ENCODE data around the gene VSIG10L. TPM values are rescaled to one million over a fixed set of nuclear protein-coding genes. Genes with fewer than 3 reads are reported as not detected.

Gene VSIG10L
- total RNA-seq, 1 donor from 2014 or later = 2.5 TPM

- no peak for DNase-seq
These were observed 24.0 kb downstream of the VSIG10L start for GRCh38 chr19:51317968-51318367.

GRCh38 chr19:51317376-51317775, 24.6 kb downstream of the VSIG10L start:
- no peak for DNase-seq

- DNase-seq = no peak
These were observed 25.3 kb downstream of the VSIG10L start for GRCh38 chr19:51316688-51317087.

GRCh38 chr19:51311351-51312257, 30.3 kb downstream of the VSIG10L start, which contains the start of gene IGLON5:
IGLON5 (plus strand) TSS chr19:51311644; CDS start chr19:51311848, 204 bp downstream.
- peak; percentile 29 for DNase-seq

DNA sequence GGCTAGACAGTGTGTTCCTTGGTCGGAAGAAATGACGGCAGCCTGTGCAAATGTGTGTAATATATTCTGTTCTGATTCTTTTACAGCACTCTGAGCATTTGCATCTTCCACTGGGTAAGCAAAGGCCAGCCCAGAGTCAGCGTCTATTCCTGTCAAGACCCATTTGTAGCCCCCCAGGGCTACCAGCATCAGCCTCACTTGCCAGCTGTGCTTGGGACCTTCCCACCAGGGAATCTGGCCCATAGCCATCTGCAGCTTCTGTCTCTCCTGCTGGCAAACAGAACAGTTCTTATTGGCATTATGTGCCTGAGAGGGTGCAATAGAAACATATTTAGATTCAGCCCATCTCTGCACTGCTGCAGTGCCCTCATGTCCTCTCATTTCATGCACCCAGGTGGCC, 36.5 kb downstream of the VSIG10L start:
- DNase-seq = no peak

DNA sequence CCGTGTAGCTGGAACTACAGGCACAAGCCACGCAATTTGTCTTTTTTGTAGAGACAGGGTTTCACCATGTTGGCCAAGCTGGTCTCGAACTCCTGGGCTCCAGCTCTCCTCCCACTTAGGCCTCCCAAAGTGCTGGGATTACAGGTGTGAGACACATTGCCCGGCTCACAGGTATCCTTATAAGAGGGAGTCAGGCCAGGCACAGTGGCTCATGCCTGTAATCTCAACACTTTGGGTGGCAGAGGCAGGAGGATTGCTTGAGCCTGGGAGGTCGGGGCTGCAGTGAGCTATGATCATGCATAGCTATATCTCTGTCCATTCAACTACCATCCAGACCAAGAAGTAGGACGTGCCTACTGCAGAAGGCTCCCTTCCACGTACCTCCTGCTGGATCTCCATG, 40.7 kb downstream of the VSIG10L start:
- no peak for DNase-seq

- DNase-seq = no peak
These were observed 44.5 kb downstream of the VSIG10L start for GRCh38 chr19:51297406-51297805.

DNA sequence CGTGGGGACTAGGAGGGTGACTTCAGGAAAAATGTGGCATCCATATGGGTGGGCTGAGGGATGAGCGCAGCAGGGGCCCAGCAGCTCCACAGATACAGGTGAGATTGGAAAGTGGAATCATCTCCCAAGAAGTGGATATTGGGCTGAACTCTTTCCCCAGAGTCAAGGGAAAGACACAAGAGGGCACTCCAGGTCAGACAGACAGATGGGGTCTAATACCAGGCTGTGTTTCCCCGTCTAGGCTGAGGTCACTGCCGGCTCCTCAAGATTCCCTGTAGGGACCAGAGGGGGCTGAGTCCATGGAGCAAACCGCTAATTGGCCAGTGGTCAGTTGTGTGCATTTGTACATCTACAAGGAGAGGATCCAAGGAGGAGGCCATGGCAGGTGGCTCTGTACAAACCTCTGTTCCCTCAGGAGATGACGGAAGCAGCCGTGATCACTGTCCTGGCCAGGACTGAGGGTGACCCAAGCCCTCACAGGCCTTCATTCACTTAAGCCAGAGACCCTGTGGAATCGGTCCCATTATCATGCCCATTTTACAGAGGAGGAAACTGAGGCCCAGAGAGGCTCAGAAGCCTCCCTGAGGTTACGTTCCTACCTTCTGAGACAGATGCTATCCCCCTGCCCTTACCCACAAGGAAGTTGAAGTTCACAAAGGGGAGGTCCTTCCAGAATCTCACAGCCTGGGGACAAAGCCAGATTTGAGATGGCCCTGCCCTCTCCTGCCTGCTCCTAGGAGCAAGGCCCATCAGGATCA, 45.4 kb downstream of the VSIG10L start:
- no peak for DNase-seq

DNA sequence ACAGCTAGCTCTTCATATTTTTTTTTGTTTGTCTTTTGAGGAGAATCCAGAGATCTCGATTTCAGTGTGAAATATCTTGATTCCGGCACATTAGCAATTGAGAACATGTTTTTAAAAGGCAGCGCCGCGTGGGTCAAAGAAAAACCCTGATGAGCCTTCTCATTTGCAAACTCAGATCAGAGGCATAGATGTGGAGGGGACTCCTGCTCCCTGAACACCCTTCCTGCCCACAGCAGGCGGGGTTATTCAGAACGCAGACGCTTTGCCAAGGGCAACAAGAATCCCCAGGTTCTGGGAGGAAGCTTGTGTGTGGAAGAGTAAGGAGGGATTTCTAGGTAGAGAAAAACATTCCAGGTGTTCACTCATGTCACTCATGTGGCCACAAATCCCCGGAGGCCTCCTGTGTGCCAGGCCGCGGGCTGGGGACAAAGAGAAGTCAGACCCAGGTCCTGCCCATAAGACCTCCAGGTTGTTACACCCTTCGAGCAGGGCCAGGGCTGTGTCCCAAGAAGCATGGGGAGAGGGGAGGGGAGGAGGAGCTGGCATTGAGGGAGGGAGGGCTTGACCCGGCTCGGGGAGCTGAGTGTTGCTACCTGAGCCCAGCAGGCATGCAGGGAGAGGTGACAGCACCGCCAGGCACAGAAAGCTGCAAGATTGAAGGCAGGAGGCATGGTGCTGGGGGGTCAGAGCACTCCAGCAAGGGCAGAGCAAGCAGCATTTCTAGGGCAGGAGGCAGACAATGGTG, 46.4 kb downstream of the VSIG10L start:
- no peak for DNase-seq

GRCh38 chr19:51294977-51295375, 47.0 kb downstream of the VSIG10L start:
- DNase-seq = no peak

DNA sequence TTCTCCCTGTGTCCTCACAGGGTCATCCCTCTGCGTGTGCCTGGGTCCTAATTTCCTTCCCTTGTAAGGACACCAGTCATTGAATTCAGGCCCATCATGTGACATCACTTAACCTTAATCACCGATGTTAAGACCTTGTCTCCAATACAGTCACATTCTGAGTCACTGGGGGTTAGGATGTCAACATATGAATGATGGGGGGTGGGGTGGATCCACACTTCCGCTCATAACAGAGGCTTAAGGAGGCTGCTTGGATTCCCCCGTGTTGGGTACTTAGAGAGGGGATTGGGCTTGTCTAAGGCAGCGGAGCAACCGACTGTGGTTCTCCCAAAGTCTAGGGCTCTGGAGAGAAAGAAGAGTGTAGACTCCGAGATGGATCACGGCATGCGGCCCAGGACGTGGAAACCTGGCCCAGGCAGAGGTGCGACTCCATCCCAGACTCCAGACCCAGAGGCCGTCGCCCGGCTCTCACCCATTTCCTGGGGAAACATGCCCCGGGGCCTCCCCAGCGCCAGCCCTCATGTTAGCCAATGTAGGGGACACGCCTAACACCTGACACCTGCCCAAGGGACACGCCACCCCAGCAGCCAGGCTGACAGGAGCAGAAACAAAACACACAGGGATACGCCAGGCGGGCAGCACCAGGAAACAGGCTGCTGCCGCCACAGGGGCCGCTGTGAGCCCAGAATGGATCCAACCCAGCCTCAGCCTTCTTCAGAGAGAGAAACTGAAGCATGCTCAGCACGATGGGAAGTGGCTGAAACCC, 47.5 kb downstream of the VSIG10L start:
- DNase-seq = no peak

GRCh38 chr19:51293571-51294210, 48.2 kb downstream of the VSIG10L start:
- no peak for DNase-seq

- DNase-seq = peak; percentile 45
These were observed 49.0 kb downstream of the VSIG10L start for GRCh38 chr19:51292971-51293370.

DNA sequence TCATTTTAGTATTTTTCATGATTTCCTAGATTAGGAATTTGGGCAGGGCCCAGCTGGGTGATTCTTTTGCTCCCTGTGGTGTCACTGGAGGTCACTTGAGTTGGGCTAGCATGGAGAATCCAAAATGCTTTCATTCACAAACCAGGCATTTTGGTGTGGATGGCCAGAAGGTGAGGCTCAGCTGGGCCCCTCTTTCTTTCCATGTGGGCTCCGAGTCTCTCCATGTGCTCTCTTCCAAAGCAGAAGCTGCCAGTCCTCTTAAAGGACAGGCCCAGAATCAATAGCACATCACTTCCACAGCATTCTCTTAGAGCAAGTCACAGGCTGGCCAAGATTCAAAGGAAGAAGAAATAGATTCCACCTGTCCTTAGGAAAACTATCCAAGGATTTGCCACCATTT, 52.3 kb downstream of the VSIG10L start:
- DNase-seq = no peak

- DNase-seq = no peak
These were observed 56.3 kb downstream of the VSIG10L start for GRCh38 chr19:51285682-51286081.

- DNase-seq = no peak
These were observed 59.6 kb downstream of the VSIG10L start for GRCh38 chr19:51282335-51282734.

Other genes with a start within 250 kb of the VSIG10L start
- gene CTU1, start 233.7 kb downstream of the VSIG10L start, total RNA-seq = 6.1 TPM
- 0.21 TPM for gene SIGLEC9, start 217.2 kb downstream of the VSIG10L start, total RNA-seq
- not detected for gene SIGLEC7, start 199.8 kb downstream of the VSIG10L start, total RNA-seq
- 3.5 TPM for gene CD33, start 117.1 kb downstream of the VSIG10L start, total RNA-seq
- not detected for gene SIGLECL1, start 91.1 kb downstream of the VSIG10L start, total RNA-seq
- 0.10 TPM for gene IGLON5, start 30.5 kb downstream of the VSIG10L start, total RNA-seq
- gene ETFB, start 24.2 kb upstream of the VSIG10L start, total RNA-seq = 71.3 TPM
- gene CLDND2, start 26.9 kb upstream of the VSIG10L start, total RNA-seq = not detected
- 2.3 TPM for gene NKG7, start 30.5 kb upstream of the VSIG10L start, total RNA-seq
- gene LIM2, start 45.8 kb upstream of the VSIG10L start, total RNA-seq = not detected
- gene C19orf84, start 48.5 kb upstream of the VSIG10L start, total RNA-seq = not detected
- 2.1 TPM for gene SIGLEC10, start 75.5 kb upstream of the VSIG10L start, total RNA-seq
- not detected for gene SIGLEC8, start 116.3 kb upstream of the VSIG10L start, total RNA-seq
- gene CEACAM18, start 136.4 kb upstream of the VSIG10L start, total RNA-seq = not detected
- not detected for gene SIGLEC12, start 159.7 kb upstream of the VSIG10L start, total RNA-seq
- not detected for gene SIGLEC6, start 189.5 kb upstream of the VSIG10L start, total RNA-seq
- gene ZNF175, start 229.1 kb upstream of the VSIG10L start, total RNA-seq = 10.9 TPM